GM21526 (cell line): ENCODE measurements around the gene HTRA1.

Experiments
- ATAC-seq: cut with Tn5 transposase; IDR thresholded peaks from one replicate; pipeline ENCODE4 v1.9.1; 2021; ENCODE audit warnings: moderate library complexity; ENCODE audit not compliant: unreplicated experiment, low FRiP score

The HTRA1 gene

GRCh38 chr10:122510736-122511135 lies 49.4 kb downstream of the HTRA1 start:
- ATAC-seq, result no peak

GRCh38 chr10:122513053-122513452 lies 51.7 kb downstream of the HTRA1 start:
- no peak for ATAC-seq

DNA sequence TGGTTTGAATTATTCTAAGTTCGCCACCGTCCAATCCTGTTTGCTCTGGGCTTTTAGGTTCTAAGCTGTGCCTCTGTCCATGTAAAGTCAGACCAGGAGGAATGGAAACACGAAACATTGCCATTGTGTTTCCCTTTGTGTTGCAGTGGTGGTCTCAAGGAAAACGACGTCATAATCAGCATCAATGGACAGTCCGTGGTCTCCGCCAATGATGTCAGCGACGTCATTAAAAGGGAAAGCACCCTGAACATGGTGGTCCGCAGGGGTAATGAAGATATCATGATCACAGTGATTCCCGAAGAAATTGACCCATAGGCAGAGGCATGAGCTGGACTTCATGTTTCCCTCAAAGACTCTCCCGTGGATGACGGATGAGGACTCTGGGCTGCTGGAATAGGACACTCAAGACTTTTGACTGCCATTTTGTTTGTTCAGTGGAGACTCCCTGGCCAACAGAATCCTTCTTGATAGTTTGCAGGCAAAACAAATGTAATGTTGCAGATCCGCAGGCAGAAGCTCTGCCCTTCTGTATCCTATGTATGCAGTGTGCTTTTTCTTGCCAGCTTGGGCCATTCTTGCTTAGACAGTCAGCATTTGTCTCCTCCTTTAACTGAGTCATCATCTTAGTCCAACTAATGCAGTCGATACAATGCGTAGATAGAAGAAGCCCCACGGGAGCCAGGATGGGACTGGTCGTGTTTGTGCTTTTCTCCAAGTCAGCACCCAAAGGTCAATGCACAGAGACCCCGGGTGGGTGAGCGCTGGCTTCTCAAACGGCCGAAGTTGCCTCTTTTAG lies 52.9 kb downstream of the HTRA1 start:
- no peak for ATAC-seq

DNA sequence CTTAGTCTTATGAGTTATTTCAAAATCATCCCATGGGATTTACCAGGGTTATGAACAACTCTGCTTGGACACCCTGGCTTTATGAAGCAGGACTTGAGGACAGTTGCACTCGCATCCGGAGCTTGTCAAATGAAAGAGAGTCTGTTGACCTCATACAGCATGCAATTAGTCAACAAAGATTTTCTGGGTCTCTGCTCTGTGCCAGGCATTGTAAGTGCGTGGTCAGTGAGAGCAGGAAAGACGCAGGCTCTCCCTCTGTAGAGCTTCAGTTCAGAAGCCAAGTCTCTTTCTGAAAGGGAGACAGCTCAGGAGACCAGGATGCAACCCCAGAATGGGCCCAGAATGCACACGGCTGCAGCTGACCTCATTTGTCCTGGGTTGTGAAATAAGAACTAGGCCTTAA lies 53.7 kb downstream of the HTRA1 start:
- ATAC-seq, result no peak

- peak; percentile 74 for ATAC-seq
These were observed 54.4 kb downstream of the HTRA1 start for GRCh38 chr10:122515588-122516231.

- ATAC-seq, result no peak
These were observed 55.4 kb downstream of the HTRA1 start for GRCh38 chr10:122516734-122517133.

- no peak for ATAC-seq
These were observed 57.8 kb downstream of the HTRA1 start for GRCh38 chr10:122519144-122519543.

DNA sequence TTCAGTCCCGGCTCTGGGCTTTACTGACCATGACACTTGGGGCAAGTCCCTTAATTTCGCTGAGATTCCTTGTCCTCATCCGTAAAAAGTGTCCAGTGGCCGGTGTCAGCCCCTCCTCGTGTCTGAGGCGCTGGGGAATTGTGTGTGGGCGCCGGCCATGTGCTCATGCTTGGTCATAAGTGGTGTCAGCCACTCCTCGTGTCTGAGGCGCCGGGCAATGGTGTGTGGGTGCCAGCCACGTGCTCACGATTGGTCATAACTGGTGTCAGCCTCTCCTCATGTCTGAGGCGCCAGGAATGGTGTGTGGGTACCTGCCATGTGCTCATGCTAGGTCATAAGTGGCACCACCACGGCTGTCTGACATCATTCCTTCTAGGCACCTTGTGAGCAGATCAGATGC lies 58.5 kb downstream of the HTRA1 start:
- no peak for ATAC-seq

DNA sequence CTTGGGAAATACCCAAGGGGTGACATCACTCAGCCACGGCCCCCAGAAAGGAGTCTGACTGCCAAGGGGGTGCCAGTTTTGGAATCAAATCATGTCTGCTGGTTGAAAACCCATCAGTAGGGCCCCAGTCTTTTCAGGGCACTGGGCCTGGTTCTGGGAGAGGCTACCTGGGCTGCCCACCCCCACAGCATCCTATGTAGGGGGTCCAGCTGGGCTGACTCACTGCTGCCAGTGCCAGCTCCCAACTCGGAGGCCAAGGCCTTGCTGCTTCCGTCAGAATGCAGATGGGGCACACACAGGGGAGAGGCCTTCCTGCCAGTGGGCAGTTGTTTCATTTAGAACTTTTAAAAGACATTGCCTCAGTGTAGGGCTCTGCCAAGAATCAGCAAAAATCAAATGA lies 59.7 kb downstream of the HTRA1 start:
- ATAC-seq, result no peak

DNA sequence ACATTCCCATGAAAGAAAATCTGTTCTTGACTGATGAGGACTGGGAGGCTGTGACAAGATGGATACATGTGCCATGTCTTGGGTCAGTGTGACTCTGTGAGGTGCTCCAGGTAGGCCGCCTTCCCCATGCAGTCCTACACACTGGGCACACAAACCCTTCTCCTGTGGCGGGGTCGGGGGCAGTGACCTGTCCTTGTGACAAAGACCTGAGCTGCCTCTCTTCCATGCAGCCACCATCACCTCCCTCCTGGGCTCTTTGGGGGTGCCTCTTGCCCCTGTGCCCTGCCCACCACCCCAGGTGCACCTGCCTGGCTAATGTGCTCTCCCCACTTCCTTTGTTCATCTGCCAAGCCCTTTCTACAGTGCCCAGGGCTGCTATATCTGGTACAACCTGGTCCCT lies 63.5 kb downstream of the HTRA1 start:
- ATAC-seq, result no peak

GRCh38 chr10:122525788-122526187 lies 64.4 kb downstream of the HTRA1 start:
- ATAC-seq, result no peak

DNA sequence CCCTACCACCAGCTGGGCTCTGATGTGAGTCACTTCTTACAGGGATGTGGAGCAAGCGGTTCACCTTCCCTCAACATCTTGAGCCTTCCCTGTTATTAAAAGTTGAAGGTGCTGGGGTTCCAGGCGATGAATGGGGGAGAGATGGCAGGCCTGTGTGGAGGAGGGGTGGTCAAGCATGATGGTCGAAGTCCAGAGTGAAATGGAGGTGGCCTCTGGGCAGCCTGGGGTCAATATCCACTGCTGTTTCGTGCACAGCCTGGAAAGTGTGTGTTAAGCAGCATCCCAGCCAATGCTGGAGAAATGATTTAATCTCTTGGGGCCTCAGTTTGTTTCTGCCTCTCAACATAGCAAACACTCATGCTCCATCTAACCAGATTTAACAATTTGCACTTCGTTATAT lies 65.5 kb downstream of the HTRA1 start:
- no peak for ATAC-seq

DNA sequence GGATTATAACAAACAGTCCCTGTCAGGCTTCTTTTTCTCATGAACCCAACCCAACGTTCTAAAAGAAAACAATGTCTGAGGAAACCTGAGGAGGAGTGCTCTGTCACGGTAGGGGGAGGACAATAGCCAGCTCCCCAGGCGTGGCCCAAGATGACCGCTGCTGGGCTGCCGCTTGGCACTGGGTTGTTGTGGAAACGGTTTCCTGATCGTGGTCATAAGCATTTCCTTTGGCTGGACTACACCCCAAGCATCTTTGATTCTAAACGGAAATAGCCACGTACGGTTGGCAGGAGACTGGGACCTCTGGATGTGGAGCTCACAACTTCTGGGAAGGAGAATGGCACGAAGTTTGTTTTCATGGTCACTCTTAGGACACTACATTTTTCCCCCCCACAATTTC lies 68.8 kb downstream of the HTRA1 start:
- ATAC-seq, result no peak

DNA sequence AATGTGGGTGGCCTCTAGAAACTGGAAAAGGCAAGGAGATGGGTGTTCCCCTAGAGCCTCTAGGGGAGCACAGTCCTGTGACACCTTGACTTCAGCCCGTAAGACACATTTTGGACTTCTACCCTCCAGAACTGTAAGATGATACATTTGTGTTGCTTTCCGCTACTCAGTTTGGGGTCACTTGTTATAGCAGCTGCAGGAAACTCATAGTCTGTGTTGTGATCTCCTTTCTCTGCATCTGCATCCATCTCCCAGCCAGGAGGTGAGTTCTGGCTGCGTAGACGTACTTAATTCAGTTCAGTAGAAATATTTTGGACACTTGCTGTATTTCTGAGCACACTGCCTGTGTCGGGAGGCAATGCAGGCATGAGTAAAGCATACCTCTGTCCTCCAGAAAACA lies 69.9 kb downstream of the HTRA1 start:
- ATAC-seq, result no peak

DNA sequence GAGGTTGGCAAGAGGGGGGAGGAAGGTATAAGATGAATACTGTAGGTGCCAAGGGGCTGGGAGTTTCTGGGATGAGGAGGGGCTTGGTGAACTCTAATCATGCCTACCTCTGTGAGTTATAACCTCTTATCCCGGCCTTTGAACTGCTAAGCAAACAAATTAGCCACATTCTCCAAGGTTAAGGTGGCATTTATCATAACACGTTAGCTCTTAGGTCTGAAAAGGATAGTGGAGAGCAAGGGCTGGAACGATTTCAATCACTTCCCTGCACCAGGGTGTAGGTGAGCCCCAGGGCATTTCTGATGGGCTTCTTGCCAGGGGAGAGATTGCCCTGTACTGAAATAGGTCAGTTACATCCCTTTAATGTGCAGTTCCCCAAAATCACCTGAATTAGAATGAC lies 70.6 kb downstream of the HTRA1 start:
- no peak for ATAC-seq

DNA sequence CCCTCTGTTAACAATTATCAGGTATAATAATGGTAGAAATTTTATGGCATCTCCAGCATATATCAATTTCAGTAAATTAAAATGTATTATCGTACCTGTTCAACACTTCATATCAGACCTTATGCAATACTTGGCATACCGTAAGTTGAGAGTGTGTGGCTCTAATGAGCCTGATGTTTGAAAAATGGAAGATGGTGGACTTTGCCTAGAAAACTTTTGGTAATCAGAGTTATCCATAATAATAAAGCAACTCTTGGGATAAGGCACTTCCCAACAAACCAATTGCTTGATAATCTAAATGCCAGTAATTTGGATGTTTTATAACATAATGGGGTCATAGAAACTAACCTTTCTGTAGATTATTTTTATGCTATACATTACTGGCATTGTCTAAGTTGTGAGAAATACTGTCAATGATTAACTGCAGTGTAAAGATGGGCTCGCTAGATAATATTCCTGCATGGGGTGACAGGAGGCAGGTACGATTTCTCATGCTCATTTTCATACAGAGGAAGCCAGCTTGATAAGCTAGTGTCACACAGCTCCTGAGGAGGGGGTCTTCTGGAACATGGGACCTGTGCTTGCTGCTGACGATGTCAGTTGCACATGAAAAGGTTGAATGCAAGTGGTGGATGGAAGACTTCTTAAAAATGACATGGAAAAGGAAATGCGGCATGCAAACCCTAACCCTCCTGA lies 71.4 kb downstream of the HTRA1 start:
- ATAC-seq, result no peak

DNA sequence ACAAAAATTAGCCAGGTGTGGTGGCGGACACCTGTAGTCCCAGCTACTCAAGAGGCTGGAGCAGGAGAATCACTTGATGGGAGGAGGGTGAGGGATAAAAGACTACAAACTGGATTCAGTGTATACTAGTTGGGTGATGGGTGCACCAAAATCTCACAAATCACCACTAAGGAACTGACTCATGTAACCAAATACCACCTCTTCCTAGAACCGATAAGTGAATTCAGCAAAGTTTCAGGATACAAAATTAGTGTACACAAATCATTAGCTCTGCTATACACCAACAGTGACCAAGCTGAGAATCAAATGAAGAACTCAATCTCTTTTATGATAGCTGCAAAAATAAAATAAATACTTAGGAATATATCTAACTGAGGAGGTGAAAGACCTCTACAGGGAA lies 76.2 kb downstream of the HTRA1 start:
- ATAC-seq, result no peak

- ATAC-seq, result no peak
These were observed 80.2 kb downstream of the HTRA1 start for GRCh38 chr10:122541541-122542002.

GRCh38 chr10:122543676-122544445 lies 82.5 kb downstream of the HTRA1 start:
- no peak for ATAC-seq

DNA sequence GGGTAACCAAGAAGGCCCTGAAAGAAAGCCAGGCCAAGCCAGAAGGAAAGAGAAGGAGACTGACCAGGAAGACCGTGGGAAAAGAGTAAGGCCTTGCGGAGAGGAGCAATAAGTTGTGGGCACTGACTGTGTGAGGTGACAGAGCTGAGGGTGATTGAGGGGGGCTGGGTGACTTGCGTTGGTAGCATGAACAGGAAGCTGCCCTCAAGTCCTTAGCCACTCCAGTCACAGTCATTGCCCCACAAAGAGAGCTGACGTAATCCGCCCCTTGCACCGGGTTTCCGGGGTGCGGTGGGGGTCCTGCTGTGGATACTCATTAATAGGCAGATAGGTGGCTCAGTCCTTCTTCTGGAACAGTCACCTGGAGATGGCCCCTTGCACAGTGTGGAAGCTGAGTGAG lies 83.1 kb downstream of the HTRA1 start:
- ATAC-seq, result no peak

- no peak for ATAC-seq
These were observed 84.9 kb downstream of the HTRA1 start for GRCh38 chr10:122546242-122546641.
